PFSK-1 (cell line): Measurements from ENCODE around the gene THSD4.

Experiments
- FOXP2 ChIP-seq: optimal IDR thresholded peaks from 2 replicates; pipeline ENCODE3; 2011; ENCODE audit warnings: borderline replicate concordance, control low read depth, inconsistent platforms; ENCODE audit not compliant: insufficient read depth; ENCODE audit errors: extremely low read length, extremely low read depth
- POLR2AphosphoS5 ChIP-seq: IDR thresholded peaks from 2 replicates; pipeline ENCODE4 v1.6.1; 2012; ENCODE audit warnings: low read depth, mild to moderate bottlenecking, control low read depth, low read length, moderate library complexity
- REST ChIP-seq, 2 experiments: IDR thresholded peaks; 2 replicates each; pipeline versions ENCODE4 v1.6.1 to v1.8.0; 2011 to 2012; ENCODE audit warnings: low read depth in 2 of 2, low read length in 2 of 2, control low read depth in 1 of 2, inconsistent platforms in 1 of 2, mild to moderate bottlenecking in 1 of 2, moderate library complexity in 1 of 2; ENCODE audit not compliant: insufficient read depth in 1 of 2
- SIN3A ChIP-seq: IDR thresholded peaks from 2 replicates; pipeline ENCODE4 v1.6.1; 2012; ENCODE audit warnings: mild to moderate bottlenecking, low read length, moderate library complexity, borderline replicate concordance; ENCODE audit not compliant: insufficient read depth
- TAF1 ChIP-seq: IDR thresholded peaks from 2 replicates; pipeline ENCODE4 v1.6.1; 2012; ENCODE audit warnings: low read length, control low read depth, borderline replicate concordance; ENCODE audit not compliant: insufficient read depth

Gene THSD4

GRCh38 chr15:71463156-71463665 lies 347.9 kb downstream of the THSD4 start:
- no peak for TF ChIP-seq POLR2AphosphoS5
- TF ChIP-seq REST (IDR thresholded peaks at IDR 0.05; ENCODE audit: insufficient read depth in 1 of 2, low read depth in 2 of 2, low read length in 2 of 2): no peak
- TF ChIP-seq SIN3A: no peak
- TF ChIP-seq TAF1: no peak
- no peak for TF ChIP-seq FOXP2

GRCh38 chr15:71465131-71465955 lies 350.1 kb downstream of the THSD4 start:
- TF ChIP-seq FOXP2 (no peak), POLR2AphosphoS5 (no peak), REST (IDR thresholded peaks at IDR 0.05; ENCODE audit: insufficient read depth in 1 of 2, low read depth in 2 of 2, low read length in 2 of 2) (no peak), SIN3A (no peak), TAF1 (no peak)

- TF ChIP-seq FOXP2 (no peak), POLR2AphosphoS5 (no peak), TAF1 (no peak), SIN3A (no peak), REST (IDR thresholded peaks at IDR 0.05; ENCODE audit: insufficient read depth in 1 of 2, low read depth in 2 of 2, low read length in 2 of 2) (no peak)
Measured at GRCh38 chr15:71468715-71469114, 353.4 kb downstream of the THSD4 start.

- TF ChIP-seq REST (IDR thresholded peaks at IDR 0.05; ENCODE audit: insufficient read depth in 1 of 2, low read depth in 2 of 2, low read length in 2 of 2): no peak
Measured at GRCh38 chr15:71469413-71469812, 354.1 kb downstream of the THSD4 start.

- TF ChIP-seq SIN3A (no peak), TAF1 (no peak), REST (IDR thresholded peaks at IDR 0.05; ENCODE audit: insufficient read depth in 1 of 2, low read depth in 2 of 2, low read length in 2 of 2) (no peak), FOXP2 (no peak), POLR2AphosphoS5 (no peak)
Measured at GRCh38 chr15:71471347-71471746, 356.1 kb downstream of the THSD4 start.
